GM19468 (cell line): ENCODE measurements around the gene NRXN2.

Experiments used
- ATAC-seq: cut with Tn5 transposase; IDR thresholded peaks from one replicate; pipeline ENCODE4 v1.9.1; 2021; ENCODE audit warnings: mild to moderate bottlenecking, moderate library complexity, moderate number of reproducible peaks; ENCODE audit not compliant: unreplicated experiment; ENCODE audit errors: extremely low read depth

The NRXN2 gene

DNA sequence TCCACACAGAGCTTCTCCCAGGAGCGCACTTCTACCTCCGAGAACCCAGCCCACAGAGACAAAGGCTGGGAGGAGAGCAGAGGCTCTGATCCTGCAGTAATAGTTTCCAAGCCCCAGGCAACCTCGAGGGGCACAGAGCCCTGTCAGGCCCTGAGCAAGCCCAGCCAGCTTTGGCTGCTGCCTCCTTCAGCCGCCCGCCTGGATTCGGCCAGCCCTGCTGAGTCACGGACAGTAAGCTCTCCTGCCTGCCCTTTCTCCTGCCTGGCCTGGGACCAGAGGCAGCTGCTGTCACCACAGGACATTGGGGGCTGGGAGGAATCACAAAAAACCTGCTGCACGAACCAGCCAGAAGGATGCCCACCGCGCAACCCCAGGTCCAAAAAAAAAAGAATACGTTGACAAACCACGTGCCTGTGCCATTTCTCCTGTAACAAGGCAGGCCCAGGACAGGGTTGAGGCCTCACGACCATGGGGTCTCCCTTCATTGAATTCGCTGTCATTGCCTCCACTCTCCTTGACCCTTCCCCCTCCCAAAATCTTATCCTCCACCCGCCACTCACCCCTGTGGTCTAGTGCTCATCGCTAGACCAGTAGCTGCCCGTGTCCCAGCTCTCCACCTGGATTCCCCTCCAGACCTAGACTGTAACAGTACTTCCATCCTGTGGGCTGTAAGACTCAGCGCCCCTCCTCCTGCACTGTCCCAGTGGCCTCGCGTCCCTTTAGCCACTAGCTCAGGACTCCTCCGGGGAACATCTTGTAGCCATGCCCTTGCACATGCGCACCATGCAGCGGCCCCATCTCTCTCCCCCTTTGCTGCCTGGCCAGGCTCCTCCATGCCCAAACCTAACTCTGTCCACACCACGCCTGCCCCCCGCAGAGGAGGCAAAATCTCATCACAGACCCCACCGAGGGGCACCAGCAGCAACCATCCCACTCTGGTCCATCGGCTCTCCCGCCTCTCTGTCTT is 139.4 kb downstream of the NRXN2 start:
- no peak for ATAC-seq

DNA sequence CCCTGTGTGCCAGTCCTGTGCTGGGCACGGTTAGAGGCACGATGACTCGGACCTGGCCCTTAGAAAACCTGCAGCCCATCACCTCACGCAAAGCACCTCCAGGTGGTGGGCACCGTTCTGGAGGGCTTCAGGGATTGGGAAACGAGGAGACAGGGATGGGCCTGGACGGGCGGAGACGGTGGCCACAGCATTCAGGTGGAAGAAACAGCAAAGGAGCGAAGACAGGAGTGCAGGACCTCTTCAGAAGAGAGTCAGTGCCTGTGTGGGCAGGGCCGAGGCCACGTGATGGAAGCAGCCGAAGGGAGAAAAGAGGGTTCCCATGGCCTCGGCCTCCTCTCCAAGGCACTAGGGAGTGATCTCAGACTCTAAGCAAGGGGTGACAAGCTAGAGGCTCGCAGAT is 140.1 kb downstream of the NRXN2 start:
- no peak for ATAC-seq

DNA sequence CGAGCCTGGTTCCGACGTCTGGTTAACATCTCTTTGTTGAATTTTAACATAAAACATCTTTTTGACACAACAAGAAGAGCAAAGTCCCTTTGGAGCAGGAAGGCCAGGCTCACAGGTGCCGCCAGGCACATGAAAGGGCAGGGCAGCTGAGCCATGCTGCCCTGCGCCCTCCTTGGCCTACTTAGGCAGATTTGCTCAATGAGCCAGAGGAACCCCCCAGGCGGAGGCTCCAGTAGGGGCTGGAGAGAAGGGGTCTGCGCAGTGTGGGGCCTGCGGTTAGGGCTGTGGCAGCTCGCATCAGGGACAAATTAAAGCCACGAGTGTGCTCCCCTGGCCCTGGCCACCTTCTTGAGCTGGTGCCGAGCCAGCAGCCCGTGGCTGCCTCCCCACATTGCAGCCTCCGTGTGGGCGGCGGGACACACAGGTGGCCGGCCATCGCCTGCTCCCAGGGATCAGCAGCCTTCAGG is 141.9 kb downstream of the NRXN2 start:
- ATAC-seq, result no peak

DNA sequence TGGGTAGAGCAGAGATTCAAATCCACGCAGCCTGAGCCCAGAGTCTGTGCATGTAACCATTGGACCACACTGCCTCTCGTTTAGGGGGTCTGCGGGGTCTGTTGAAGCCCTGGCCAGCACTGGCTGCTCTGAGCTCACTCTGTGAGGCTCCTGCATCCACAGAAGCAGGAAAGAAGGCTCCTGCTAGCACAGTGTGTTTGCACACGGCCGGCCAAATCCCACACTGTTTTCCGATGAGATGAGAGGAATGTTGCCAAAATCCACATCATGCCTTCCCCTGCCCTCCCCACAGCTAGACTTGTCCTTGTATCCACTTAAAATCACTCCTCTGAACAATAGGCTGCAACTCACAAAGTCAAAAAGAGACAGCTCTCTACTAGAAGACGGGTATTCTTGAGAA is 142.6 kb downstream of the NRXN2 start:
- no peak for ATAC-seq

DNA sequence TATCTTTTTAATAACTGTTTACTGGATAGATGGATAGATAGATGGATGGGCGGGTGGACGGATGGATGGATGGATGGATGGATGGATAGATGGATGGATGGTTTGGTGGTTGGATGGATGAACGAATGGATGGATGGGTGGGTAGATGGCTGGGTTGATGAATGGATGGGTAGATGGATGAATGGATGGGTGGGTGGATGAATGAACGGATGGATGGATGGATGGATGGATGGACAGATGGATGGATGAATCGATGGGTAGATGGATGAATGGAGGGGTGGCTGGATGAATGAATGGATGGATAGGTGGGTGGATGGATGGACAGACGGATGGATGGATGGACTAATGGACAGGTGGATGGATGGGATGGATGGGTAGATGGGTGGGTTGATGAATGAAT is 145.8 kb downstream of the NRXN2 start:
- no peak for ATAC-seq

DNA sequence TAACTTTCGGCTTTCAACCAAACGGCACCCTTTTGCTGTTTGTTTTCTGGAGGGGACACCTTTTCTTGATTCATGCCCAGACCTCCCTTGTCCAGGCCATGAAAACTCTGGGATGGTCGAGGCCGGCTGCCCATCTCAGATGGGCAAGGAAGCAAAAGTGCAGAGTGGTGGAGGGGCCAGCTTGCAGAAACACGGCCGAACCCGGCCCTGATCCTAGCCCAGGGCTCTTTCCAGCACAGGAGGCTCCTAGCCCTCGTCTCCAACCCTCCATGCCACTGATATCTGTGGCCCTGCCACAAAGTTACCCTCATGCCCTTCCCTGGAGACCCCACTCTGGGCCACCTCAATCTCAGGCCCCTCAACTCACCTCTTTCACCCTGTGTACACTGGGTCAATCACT is 150.9 kb downstream of the NRXN2 start:
- ATAC-seq, result no peak

DNA sequence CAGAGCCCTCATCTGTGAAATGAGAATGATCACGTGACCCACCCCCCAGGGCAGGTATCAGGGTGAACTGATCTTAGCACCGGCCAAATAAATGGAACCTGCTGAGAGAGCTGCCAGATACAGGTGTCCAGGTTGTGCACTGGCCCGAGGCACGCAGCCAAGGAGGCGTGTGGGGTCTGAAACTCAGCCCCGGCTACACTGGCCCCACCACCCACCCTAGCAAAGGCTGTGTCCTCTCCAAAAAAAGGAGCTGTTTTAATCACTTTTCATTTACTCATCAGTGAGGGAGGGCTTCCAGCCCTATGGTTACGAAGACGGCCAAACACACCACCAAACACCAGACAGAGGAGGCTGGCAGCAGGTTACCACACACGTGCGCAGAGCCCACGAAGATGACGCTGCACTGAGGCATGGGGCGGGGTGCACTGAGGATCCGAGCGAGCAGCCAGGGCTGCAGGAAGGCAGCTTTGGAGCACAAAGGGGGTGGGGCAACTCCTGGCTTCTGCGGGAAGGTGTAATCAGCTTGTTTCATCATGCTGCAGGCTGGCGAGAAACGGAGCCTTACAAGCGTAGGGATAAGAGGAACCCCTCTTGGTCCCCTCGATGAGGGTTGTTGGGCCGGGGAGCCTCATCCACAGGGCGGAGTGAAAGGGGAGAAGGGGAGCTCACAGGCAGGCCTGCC is 151.4 kb downstream of the NRXN2 start:
- ATAC-seq, result no peak

DNA sequence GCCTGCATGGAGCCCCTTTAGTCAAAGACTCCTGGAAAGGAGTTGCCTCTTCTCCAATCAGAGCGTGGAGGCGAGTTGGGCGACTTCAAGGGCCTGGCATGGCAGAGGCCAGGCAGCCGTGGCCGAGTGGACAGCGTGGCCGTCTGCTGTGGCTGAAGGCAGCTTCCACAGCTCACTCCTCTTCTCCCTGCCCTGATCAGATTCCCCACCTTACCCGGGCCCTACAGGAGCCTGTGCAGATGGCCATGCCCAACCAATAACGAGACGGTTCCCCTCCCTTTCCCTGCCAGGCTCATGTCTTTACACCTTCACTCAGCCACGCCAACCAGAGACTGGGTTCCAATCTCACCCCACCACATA is 152.0 kb downstream of the NRXN2 start:
- no peak for ATAC-seq

DNA sequence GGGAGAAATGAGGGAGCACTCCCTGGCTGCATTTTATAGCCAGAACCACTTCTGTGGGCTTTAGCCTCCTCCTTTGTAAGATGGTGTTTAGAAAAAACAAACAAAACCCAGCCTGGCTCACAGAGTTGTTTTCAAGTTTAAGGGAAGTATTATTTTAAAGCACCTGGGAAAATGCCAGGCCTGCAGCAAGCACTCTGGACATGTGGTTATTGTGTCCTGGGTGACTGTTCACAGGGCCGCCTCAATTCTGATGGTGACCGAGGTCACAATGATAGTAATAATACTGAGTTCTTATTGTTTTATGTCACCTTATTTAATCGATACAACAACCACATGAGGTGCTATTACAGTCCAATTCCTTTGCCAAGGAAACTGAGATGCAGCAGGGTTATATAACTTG is 152.7 kb downstream of the NRXN2 start:
- no peak for ATAC-seq

DNA sequence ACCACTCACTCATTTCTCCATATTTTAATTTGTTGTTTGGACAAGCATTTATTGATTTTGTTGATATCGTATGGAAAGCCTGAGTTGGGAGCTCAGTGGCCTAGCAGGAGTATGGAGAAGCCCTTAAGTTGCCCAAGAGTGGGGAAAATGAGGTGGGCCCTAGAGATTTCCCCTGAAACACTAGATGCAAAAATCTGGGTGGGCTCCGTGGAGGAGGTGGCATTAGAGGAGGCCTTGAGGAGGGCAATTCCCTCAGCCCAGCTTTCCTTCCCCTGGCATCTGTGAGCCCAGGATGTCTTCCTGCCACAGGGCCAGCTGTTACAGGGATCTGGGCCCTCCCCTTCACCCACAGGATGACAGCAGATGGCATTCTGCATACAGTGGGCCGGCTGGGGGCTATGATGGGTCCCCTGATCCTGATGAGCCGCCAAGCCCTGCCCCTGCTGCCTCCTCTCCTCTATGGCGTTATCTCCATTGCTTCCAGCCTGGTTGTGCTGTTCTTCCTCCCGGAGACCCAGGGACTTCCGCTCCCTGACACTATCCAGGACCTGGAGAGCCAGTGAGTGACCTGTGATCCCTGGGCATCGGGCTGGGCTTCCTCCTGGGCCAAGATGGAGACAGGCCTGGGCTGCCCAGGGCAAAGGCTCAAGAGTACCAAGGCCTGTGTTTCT is 153.6 kb downstream of the NRXN2 start:
- ATAC-seq, result no peak

DNA sequence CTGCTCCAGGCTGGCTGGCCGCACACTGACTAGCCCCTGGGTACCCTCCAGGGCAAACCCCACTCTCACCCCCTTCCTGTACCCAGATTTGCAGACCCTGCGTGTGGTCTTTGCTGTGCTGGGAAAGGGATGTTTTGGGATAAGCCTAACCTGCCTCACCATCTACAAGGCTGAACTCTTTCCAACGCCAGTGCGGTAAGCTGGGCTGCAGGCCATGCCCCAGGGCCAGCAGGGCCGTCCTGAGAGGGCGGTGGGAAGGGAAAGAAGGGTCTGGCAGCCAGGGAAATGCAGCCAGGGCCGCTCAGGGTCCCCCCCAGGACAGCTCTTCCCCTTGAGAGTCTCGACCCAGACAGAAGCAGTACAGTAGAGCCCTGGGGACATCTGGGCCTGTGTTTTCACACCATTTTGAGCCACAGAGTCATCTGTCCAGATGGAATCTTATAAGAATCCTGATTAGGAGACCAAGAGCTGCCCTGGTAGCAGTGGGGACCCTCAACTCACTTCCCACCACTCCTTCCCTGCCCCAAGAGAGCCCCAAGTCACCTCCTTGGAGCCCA is 154.3 kb downstream of the NRXN2 start:
- no peak for ATAC-seq

DNA sequence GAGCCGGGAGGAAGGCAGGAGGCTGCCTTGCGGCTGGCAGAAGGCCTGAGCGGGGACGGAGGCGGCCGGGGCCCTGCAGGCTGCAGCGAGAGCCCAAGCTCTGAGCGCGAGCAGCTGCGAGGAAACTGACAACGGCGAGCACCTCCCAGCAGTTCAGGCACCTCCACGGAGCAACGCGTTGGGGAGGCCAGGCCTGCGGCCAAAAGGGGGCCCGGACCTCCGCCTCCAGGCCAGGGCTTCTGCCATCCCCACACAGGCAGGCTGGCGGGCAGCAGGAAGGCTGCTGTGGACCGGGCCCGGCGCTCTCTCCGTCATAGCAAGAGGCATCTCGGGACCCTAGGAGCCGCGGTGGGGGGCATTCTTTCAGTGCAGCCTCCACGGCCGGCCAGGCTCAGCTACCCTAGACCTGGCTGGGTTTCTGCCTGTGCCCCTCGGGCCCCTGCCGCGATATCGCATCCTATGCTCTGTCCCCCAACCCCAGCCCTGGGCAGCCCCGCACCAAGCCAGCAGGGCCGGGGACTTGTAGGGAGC is 154.9 kb downstream of the NRXN2 start:
- ATAC-seq, result no peak

DNA sequence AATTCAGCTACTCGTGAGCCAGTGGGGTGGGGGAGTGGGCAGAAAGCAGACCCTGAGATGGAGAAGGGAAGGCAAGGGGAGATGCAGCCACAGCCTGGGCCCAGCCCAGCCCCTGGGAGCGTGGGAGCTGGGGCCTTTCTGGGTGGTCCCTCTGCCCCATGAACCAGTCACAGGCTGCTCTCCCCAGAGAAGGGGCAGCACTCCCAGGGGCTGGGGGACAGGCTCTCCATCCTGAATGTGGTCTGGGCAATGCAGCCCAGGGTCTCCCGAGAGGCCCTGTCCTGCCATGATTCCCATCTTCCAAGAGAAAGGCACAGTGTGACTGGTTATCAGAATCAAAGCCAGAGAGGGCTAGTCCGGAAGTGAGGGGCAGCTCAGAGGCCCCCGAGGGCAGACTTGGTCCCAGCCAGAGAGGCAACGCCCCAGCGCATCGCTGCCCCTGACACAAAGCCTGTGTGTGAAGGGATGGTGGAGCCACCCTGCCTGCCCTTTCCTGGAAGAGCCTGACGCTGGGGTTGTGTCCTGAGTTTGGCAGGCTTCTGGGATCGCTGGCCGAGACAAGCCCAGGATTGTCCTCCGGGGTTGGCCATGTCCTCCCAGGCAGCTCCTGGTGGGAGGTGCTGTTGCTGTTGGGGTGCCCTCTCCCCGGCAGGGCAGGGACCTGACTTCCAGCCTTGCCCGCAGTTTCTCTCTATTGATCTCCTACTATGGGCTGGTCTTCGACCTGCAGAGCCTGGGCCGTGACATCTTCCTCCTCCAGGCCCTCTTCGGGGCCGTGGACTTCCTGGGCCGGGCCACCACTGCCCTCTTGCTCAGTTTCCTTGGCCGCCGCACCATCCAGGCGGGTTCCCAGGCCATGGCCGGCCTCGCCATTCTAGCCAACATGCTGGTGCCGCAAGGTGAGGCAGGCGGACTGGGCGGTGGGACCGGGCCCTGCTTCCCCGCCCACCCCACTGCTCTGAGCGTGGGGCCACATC is 155.8 kb downstream of the NRXN2 start:
- no peak for ATAC-seq

DNA sequence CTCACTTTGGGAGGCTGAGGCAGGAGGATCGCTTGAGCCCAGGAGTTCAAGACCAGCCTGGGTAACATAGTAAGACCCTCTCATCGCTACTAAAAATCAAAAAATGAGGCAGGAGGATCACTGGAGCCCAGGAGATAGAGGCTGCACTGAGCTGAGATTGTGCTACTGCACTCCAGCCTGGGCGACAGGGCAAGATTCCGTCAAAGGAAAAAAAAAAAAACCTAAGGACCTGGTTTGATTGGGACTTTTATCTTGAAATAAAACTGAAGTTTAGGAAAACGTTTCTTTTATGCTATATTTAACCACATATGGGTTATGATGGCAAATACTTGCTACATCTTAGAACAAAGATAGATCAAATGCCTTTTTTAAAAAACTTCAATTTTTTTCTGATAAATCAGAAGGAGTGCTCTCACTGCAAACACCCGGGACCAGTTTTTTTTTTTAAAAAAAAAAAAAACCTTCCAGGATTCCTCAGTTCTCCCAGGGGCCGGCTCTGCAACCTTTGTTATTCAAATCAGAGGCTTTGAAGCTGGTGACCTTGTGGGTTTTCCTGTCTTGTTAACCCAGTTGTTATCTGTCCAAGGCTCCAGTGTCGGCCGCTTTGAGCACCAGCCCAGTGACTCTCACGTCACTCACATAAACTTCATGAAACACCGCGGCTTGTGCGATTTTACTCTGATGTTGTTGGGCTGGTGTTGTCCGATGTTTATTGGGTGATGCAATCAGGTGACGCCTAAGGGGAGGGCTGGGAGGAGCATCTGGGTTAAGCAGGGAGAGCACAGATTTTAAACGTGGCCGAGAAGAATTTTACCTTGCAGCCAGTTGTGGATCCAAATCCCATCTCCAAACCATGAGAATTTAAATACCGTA is 156.7 kb downstream of the NRXN2 start:
- no peak for ATAC-seq

DNA sequence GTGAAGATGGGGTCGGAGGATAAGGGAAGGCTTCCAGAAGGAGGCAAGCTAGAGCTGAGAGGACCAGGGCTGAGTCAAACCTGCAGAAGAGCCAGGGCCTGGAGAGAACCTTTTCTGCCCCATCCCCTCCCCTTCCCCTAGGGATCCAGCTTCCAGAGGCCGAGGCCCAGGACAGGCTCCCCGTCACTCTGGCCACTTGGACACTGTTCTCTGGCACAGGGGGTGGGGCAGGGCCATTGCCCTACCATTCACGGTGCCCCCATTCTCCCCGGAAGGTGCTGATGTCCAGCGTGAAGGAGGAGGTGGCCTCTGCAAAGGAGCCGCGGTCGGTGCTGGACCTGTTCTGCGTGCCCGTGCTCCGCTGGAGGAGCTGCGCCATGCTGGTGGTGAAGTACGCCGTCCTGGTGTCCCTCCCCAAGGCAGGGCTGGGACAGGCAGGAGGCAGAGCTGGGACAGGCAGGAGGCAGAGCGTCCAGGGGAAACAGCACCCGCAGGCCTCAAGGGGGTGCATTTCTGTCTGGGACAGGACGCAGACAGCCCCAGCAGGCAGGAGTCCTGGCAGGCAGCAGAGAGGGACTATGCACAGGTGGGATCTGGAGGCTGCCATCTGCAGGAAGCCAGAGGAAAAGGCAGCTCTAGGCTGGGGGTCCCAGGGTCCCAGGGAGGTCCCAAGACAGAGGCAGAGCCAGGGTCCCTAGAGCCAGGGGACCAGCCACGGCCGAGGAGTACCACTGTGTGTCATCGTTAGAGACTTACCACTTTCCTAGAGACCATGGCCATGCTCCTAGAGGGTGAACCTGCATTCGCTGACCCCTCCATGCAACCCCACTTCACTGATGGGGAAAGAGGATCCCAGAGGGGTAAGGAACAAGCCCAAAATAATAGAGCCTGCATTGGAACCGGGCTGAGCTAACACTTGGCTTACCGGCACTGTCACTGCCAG is 157.8 kb downstream of the NRXN2 start:
- no peak for ATAC-seq

DNA sequence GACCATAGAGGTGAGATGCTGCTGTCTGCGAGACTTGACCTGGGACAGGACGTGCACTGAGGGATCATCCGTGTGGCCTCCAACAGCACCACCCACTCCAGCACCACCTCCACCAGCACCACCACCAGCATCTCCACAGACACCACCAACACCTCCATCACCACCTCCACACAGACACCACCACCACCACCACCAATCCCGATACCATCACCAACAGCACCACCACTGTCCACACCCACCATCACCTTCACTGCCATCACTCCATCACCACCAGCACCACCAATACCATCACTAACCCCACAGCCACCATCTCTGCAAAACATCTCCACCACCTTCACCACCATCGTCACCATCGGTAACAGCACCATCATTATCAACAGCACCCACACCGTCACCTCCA is 158.6 kb downstream of the NRXN2 start:
- no peak for ATAC-seq

DNA sequence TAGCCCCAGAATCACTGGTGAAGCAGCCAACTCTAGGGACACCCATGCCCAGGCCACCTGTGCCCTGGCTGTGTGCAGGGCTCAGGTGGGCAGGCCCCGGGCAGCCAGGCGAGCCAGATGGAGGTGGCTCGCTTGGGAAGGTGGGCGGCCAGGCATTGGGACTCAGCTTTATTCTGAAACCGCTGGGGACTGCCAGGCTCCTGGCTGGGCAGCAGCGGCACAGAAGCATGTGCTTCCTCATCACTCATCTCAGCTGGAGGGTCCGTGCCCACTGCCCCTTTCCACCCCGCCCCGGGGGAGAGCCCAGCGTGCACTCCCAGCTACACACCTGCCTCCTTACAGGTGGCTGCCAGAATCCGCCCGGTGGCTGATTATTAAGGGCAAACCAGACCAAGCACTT is 159.0 kb downstream of the NRXN2 start:
- no peak for ATAC-seq
